ENCODE measurements around the gene ASB6.

ASB6 gene

GRCh38 chr9:129635099-129636065 is 6.6 kb downstream of the ASB6 start:
- Histone ChIP-seq H3K27ac (ENCODE audit: low read depth, low read length) (no peak overlapping the region), H3K9me3 (ENCODE audit: control insufficient read depth, insufficient read depth, low read length) (no peaks in the 10 kb centered on the region), H3K4me1 (ENCODE audit: control insufficient read depth, insufficient read depth, low read length) (no peaks in the 10 kb centered on the region), H3K4me3 (ENCODE audit: low read depth, low read length) (no peak overlapping the region), H3K36me3 (ENCODE audit: control insufficient read depth, insufficient read depth, low read length) (peaks cover 72% of the 10 kb centered on the region), H3K9ac (ENCODE audit: low read depth, low read length) (no peak overlapping the region), H3K27me3 (ENCODE audit: control insufficient read depth, insufficient read depth, low read length) (no peaks in the 10 kb centered on the region)

GRCh38 chr9:129633848-129634247 is 8.1 kb downstream of the ASB6 start:
- Histone ChIP-seq H3K4me1 (ENCODE audit: control insufficient read depth, insufficient read depth, low read length) (no peaks in the 10 kb centered on the region), H3K36me3 (ENCODE audit: control insufficient read depth, insufficient read depth, low read length) (peaks cover 68% of the 10 kb centered on the region), H3K27ac (ENCODE audit: low read depth, low read length) (no peak overlapping the region), H3K4me3 (ENCODE audit: low read depth, low read length) (no peak overlapping the region), H3K27me3 (ENCODE audit: control insufficient read depth, insufficient read depth, low read length) (no peaks in the 10 kb centered on the region), H3K9ac (ENCODE audit: low read depth, low read length) (no peak overlapping the region), H3K9me3 (ENCODE audit: control insufficient read depth, insufficient read depth, low read length) (no peaks in the 10 kb centered on the region)

- Histone ChIP-seq H3K4me1 (ENCODE audit: control insufficient read depth, insufficient read depth, low read length) (no peaks in the 10 kb centered on the region), H3K9me3 (ENCODE audit: control insufficient read depth, insufficient read depth, low read length) (no peaks in the 10 kb centered on the region), H3K9ac (ENCODE audit: low read depth, low read length) (no peak overlapping the region), H3K27ac (ENCODE audit: low read depth, low read length) (no peak overlapping the region), H3K36me3 (ENCODE audit: control insufficient read depth, insufficient read depth, low read length) (peaks cover 68% of the 10 kb centered on the region), H3K27me3 (ENCODE audit: control insufficient read depth, insufficient read depth, low read length) (no peaks in the 10 kb centered on the region), H3K4me3 (ENCODE audit: low read depth, low read length) (no peak overlapping the region)
Observed at GRCh38 chr9:129633207-129633606, 8.7 kb downstream of the ASB6 start.

- no peak overlapping the region for H3K27ac ChIP-seq (ENCODE audit: low read depth, low read length)
- H3K9ac ChIP-seq (ENCODE audit: low read depth, low read length): no peak overlapping the region
- no peaks in the 10 kb centered on the region for H3K27me3 ChIP-seq (ENCODE audit: control insufficient read depth, insufficient read depth, low read length)
- H3K4me3 ChIP-seq (ENCODE audit: low read depth, low read length): no peak overlapping the region
- peaks cover 4% of the 10 kb centered on the region; the same call in 1 of the 2 replicates for H3K4me1 ChIP-seq (ENCODE audit: control insufficient read depth, insufficient read depth, low read length)
- H3K36me3 ChIP-seq (ENCODE audit: control insufficient read depth, insufficient read depth, low read length): peaks cover 68% of the 10 kb centered on the region
- no peaks in the 10 kb centered on the region for H3K9me3 ChIP-seq (ENCODE audit: control insufficient read depth, insufficient read depth, low read length)
Observed at GRCh38 chr9:129632460-129632859, 9.5 kb downstream of the ASB6 start.

- Histone ChIP-seq H3K9ac (ENCODE audit: low read depth, low read length) (no peak overlapping the region), H3K27ac (ENCODE audit: low read depth, low read length) (no peak overlapping the region)
Observed at GRCh38 chr9:129631674-129632129, 10.2 kb downstream of the ASB6 start.

GRCh38 chr9:129630967-129631673 is 10.8 kb downstream of the ASB6 start:
- Histone ChIP-seq H3K4me1 (ENCODE audit: control insufficient read depth, insufficient read depth, low read length) (peaks cover 11% of the 10 kb centered on the region; the same call in 1 of the 2 replicates), H3K4me3 (ENCODE audit: low read depth, low read length) (no peak overlapping the region), H3K36me3 (ENCODE audit: control insufficient read depth, insufficient read depth, low read length) (peaks cover 57% of the 10 kb centered on the region), H3K27ac (ENCODE audit: low read depth, low read length) (no peak overlapping the region), H3K27me3 (ENCODE audit: control insufficient read depth, insufficient read depth, low read length) (no peaks in the 10 kb centered on the region), H3K9ac (ENCODE audit: low read depth, low read length) (no peak overlapping the region), H3K9me3 (ENCODE audit: control insufficient read depth, insufficient read depth, low read length) (no peaks in the 10 kb centered on the region)

More at GRCh38 chr9:129631674-129632129, 10.2 kb downstream of the ASB6 start:
- Histone ChIP-seq H3K27me3 (ENCODE audit: control insufficient read depth, insufficient read depth, low read length) (no peaks in the 10 kb centered on the region), H3K4me1 (ENCODE audit: control insufficient read depth, insufficient read depth, low read length) (peaks cover 11% of the 10 kb centered on the region; the same call in 1 of the 2 replicates), H3K4me3 (ENCODE audit: low read depth, low read length) (no peak overlapping the region), H3K36me3 (ENCODE audit: control insufficient read depth, insufficient read depth, low read length) (peaks cover 60% of the 10 kb centered on the region), H3K9me3 (ENCODE audit: control insufficient read depth, insufficient read depth, low read length) (no peaks in the 10 kb centered on the region)

- Histone ChIP-seq H3K27ac (ENCODE audit: low read depth, low read length) (no peak overlapping the region), H3K36me3 (ENCODE audit: control insufficient read depth, insufficient read depth, low read length) (peaks cover 41% of the 10 kb centered on the region)
Observed at GRCh38 chr9:129629251-129629820, 12.6 kb downstream of the ASB6 start.

GRCh38 chr9:129628709-129629108 is 13.2 kb downstream of the ASB6 start:
- peaks cover 36% of the 10 kb centered on the region for H3K36me3 ChIP-seq (ENCODE audit: control insufficient read depth, insufficient read depth, low read length)
- no peaks in the 10 kb centered on the region for H3K9me3 ChIP-seq (ENCODE audit: control insufficient read depth, insufficient read depth, low read length)
- H3K27me3 ChIP-seq (ENCODE audit: control insufficient read depth, insufficient read depth, low read length): no peaks in the 10 kb centered on the region
- H3K9ac ChIP-seq (ENCODE audit: low read depth, low read length): no peak overlapping the region
- peaks cover 13% of the 10 kb centered on the region; the same call in 1 of the 2 replicates for H3K4me1 ChIP-seq (ENCODE audit: control insufficient read depth, insufficient read depth, low read length)
- no peak overlapping the region for H3K27ac ChIP-seq (ENCODE audit: low read depth, low read length)
- no peak overlapping the region for H3K4me3 ChIP-seq (ENCODE audit: low read depth, low read length)

More at GRCh38 chr9:129629251-129629820, 12.6 kb downstream of the ASB6 start:
- H3K4me3 ChIP-seq (ENCODE audit: low read depth, low read length): no peak overlapping the region
- no peaks in the 10 kb centered on the region for H3K9me3 ChIP-seq (ENCODE audit: control insufficient read depth, insufficient read depth, low read length)
- H3K9ac ChIP-seq (ENCODE audit: low read depth, low read length): no peak overlapping the region
- no peaks in the 10 kb centered on the region for H3K27me3 ChIP-seq (ENCODE audit: control insufficient read depth, insufficient read depth, low read length)
- H3K4me1 ChIP-seq (ENCODE audit: control insufficient read depth, insufficient read depth, low read length): peaks cover 13% of the 10 kb centered on the region; the same call in 1 of the 2 replicates

- no peak overlapping the region for H3K27ac ChIP-seq (ENCODE audit: low read depth, low read length)
- H3K36me3 ChIP-seq (ENCODE audit: control insufficient read depth, insufficient read depth, low read length): peaks cover 27% of the 10 kb centered on the region
- H3K27me3 ChIP-seq (ENCODE audit: control insufficient read depth, insufficient read depth, low read length): no peaks in the 10 kb centered on the region
- peaks cover 13% of the 10 kb centered on the region; the same call in 1 of the 2 replicates for H3K4me1 ChIP-seq (ENCODE audit: control insufficient read depth, insufficient read depth, low read length)
- H3K9me3 ChIP-seq (ENCODE audit: control insufficient read depth, insufficient read depth, low read length): no peaks in the 10 kb centered on the region
- H3K4me3 ChIP-seq (ENCODE audit: low read depth, low read length): peak overlapping the region; percentile 90; the same call in 1 of the 2 replicates
- H3K9ac ChIP-seq (ENCODE audit: low read depth, low read length): no peak overlapping the region
Observed at GRCh38 chr9:129627556-129628440, 14.2 kb downstream of the ASB6 start.

Data from HUES48 (cell line).